Panc1 (cell line): ENCODE data around the gene PACSIN1. TPM values are rescaled to one million over a fixed set of nuclear protein-coding genes. Genes with fewer than 3 reads are reported as not detected.

Experiments
- ATAC-seq: fragments of 200-7000 bp; cut with Tn5 transposase; 2 replicates; pipeline ENCODE4 v1.9.1; 2020; ENCODE audit warnings: mild to moderate bottlenecking, moderate library complexity
- BruUV-seq: library from RNA; stranded (reverse); fragments of 400-500 nt; replicated peaks from 2 replicates; lab custom pipeline; 2021; lab: Mats Ljungman, UMichigan
- CTCF ChIA-PET: fragments of 300-600 bp; sonication (Branson Sonifier 250); formaldehyde crosslinking; loops from one replicate; lab custom pipeline; 2022; ENCODE audit warnings: antibody characterized with exemption; lab: Charles Lee
- POLR2A ChIA-PET: fragments of 300-600 bp; sonication (Branson Sonifier 250); formaldehyde crosslinking; loops from one replicate; lab custom pipeline; 2022; ENCODE audit warnings: antibody characterized with exemption; lab: Charles Lee
- DNase-seq: peaks from one replicate; pipeline ENCODE4 v3.0.0-alpha.2; 2010; ENCODE audit warnings: low read depth, low spot score
- H3K27ac ChIP-seq: 2 replicates; pipeline ENCODE4 v1.5.1; 2011; ENCODE audit warnings: mild to moderate bottlenecking, low read length, inconsistent platforms
- H3K27me3 ChIP-seq: fragments of 200-500 bp; sonication (Bioruptor generic); 2 replicates; pipeline ENCODE4 v1.6.0; 2014; ENCODE audit warnings: low read length, inconsistent platforms; ENCODE audit not compliant: control insufficient read depth, insufficient read depth
- H3K36me3 ChIP-seq: fragments of 200-500 bp; sonication (Bioruptor generic); 2 replicates; pipeline ENCODE4 v1.5.1; 2014; ENCODE audit warnings: inconsistent platforms, mild to moderate bottlenecking, low read length, moderate library complexity; ENCODE audit not compliant: control insufficient read depth, insufficient read depth
- H3K4me1 ChIP-seq: 2 replicates; pipeline ENCODE4 v1.5.1; 2011; ENCODE audit warnings: inconsistent platforms, mild to moderate bottlenecking, low read length, moderate library complexity; ENCODE audit not compliant: control insufficient read depth, insufficient read depth
- H3K4me3 ChIP-seq, 2 experiments: 2 replicates each; pipeline ENCODE4 v1.5.1; 2011 to 2012; ENCODE audit warnings: low read depth in 2 of 2, low read length in 2 of 2, mild to moderate bottlenecking in 2 of 2, inconsistent platforms in 1 of 2, moderate library complexity in 1 of 2
- H3K9me3 ChIP-seq: fragments of 200-500 bp; sonication (Bioruptor generic); 2 replicates; pipeline ENCODE4 v1.5.1; 2014; ENCODE audit warnings: low read depth, mild to moderate bottlenecking, inconsistent platforms, low read length, moderate library complexity; ENCODE audit not compliant: control insufficient read depth, insufficient read depth
- CTCF ChIP-seq: fragments of 450-650 bp; IDR thresholded peaks from 2 replicates; pipeline ENCODE4 v1.5.1; 2017; ENCODE audit warnings: mild to moderate bottlenecking
- POLR2AphosphoS5 ChIP-seq: IDR thresholded peaks from 2 replicates; pipeline ENCODE4 v1.6.1; 2012; ENCODE audit warnings: mild to moderate bottlenecking, low read depth, low read length, moderate library complexity
- SIN3A ChIP-seq: IDR thresholded peaks from 2 replicates; pipeline ENCODE4 v1.6.1; 2012; ENCODE audit warnings: low read depth, mild to moderate bottlenecking, low read length, moderate library complexity, borderline replicate concordance; ENCODE audit not compliant: insufficient read depth
- TCF7L2 ChIP-seq: IDR thresholded peaks from 2 replicates; pipeline ENCODE4 v1.6.1; 2011; ENCODE audit warnings: mild to moderate bottlenecking, low read depth, low read length, inconsistent platforms
- in situ Hi-C: cut with HindIII; loops from 2 replicates; pipeline ENCODE4 v1.10.0; 2016; ENCODE audit warnings: low sequenced_read_pairs, low pct_unique_long_range_greater_than_20kb
- intact Hi-C: fragments of 100-400 bp; cut with micrococcal nuclease; formaldehyde crosslinking; loops from one replicate; pipeline ENCODE4 v1.10.0; 2022; ENCODE audit not compliant: unreplicated experiment
- total RNA-seq: library from RNA; stranded (reverse); gene quantifications from one replicate; pipeline ENCODE4 v1.2.1, GENCODE V29; 2021; ENCODE audit not compliant: unreplicated experiment
- TF ChIP-seq, protein P1 (sequence below), 2 experiments: IDR thresholded peaks; 2 replicates each; pipeline ENCODE4 v1.6.1; 2011 to 2012; ENCODE audit warnings: low read depth in 2 of 2, control low read depth in 1 of 2, low read length in 1 of 2, mild to moderate bottlenecking in 1 of 2, moderate library complexity in 1 of 2; ENCODE audit not compliant: insufficient read depth in 1 of 2

The PACSIN1 gene
- total RNA-seq, 1 experiment from 2014 or later: 0.18 TPM

DNA sequence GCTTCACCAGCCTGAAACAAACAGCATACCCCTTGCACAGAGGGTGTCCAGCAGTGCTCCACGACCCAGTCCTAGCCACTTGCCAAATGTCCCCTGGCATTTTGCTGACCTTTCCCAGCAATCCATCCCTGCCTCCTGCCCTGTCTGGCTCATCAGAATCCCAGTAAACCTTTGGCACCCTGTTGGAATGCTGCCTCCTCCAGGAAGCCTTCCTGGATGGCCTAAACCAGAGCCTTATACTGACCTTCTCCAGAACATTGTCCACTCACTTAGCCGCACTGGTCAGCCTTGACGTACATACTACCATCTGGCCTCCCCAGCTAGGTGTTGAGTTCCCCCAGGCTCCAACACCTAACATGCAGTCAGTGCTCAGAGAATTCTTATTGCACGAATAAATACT is 2.0 kb upstream of the PACSIN1 start:
- H3K9me3 ChIP-seq: no peaks in the 10 kb centered on the region
- H3K4me3 ChIP-seq: no peak overlapping the region
- in situ Hi-C loops (no loop called here), intact Hi-C loops (loop anchor here (5.0 kb wide), 1 partner anchor 143 kb away; no protein-coding TSS in a partner anchor)
- H3K27ac ChIP-seq: no peak overlapping the region
- TF ChIP-seq CTCF: no peak
- TF ChIP-seq, protein P1, sequence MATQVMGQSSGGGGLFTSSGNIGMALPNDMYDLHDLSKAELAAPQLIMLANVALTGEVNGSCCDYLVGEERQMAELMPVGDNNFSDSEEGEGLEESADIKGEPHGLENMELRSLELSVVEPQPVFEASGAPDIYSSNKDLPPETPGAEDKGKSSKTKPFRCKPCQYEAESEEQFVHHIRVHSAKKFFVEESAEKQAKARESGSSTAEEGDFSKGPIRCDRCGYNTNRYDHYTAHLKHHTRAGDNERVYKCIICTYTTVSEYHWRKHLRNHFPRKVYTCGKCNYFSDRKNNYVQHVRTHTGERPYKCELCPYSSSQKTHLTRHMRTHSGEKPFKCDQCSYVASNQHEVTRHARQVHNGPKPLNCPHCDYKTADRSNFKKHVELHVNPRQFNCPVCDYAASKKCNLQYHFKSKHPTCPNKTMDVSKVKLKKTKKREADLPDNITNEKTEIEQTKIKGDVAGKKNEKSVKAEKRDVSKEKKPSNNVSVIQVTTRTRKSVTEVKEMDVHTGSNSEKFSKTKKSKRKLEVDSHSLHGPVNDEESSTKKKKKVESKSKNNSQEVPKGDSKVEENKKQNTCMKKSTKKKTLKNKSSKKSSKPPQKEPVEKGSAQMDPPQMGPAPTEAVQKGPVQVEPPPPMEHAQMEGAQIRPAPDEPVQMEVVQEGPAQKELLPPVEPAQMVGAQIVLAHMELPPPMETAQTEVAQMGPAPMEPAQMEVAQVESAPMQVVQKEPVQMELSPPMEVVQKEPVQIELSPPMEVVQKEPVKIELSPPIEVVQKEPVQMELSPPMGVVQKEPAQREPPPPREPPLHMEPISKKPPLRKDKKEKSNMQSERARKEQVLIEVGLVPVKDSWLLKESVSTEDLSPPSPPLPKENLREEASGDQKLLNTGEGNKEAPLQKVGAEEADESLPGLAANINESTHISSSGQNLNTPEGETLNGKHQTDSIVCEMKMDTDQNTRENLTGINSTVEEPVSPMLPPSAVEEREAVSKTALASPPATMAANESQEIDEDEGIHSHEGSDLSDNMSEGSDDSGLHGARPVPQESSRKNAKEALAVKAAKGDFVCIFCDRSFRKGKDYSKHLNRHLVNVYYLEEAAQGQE (IDR thresholded peaks at IDR 0.05; ENCODE audit: insufficient read depth in 1 of 2, low read depth in 2 of 2, low read length in 1 of 2): no peak
- TF ChIP-seq POLR2AphosphoS5: no peak
- no peak for TF ChIP-seq SIN3A
- TF ChIP-seq TCF7L2: no peak
- H3K27me3 ChIP-seq: no peaks in the 10 kb centered on the region
- no TSS peak for BruUV-seq
- POLR2A ChIA-PET: no interaction called here
- H3K4me1 ChIP-seq: no peaks in the 10 kb centered on the region
- no peak for DNase-seq
- CTCF ChIA-PET: interaction anchor here (0.6 kb wide), 1 partner anchor 778 kb away, joined by 7 read pairs; no protein-coding TSS in a partner anchor
- H3K36me3 ChIP-seq: no peaks in the 10 kb centered on the region
- ATAC-seq: no peak

DNA sequence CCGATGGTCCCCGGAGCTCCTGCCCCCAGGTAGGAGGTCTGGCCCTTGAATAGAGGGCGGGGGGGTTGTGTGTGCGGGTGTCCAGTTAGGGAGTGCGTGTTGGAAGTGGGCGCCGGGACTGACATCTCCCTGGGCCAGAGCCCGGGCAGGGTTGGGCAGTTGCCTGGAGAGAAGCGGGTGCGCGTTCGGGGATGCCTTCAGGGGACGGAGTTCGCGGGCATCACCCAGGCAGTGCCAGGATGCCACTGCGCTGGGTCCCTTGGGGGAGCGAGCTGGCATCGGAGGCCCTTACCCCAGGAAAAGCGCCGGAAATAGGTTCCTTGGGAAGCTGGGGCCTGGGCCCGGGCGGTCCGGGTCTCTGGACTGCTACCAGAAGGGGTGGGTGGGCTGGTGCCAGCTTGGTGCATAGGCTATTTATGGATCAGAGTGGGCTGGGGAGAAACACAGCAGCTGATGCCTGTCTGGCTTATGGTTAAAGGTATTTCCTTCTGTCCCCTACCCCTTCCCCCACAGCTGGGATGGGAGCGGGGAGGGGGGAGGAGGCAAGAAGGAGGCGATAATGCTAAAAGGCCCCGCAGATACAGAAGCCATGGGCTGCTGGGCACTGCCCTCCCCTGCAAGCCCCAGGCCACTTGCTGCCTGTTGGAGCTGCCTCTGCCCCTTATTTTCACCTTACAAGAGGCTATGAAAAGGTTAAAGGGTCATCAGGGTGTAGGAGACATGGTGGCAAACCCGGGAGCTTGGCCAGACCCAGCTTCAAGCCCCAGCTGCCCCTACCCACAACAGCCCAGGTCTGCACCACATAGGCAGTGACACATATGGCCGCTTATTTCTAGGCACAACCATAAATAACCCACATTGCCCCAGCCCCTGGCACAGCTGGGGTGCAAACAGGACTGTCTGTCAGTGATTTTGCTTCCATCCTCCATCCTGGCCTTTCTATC is 638 bp downstream of the PACSIN1 start:
- POLR2A ChIA-PET: interaction anchor here (0.6 kb wide), 1 partner anchor 206 kb away, joined by 3 read pairs; no protein-coding TSS in a partner anchor
- TF ChIP-seq TCF7L2 (no peak), SIN3A (no peak), CTCF (no peak), POLR2AphosphoS5 (no peak)
- DNase-seq (no peak), ATAC-seq (no peak)
- CTCF ChIA-PET: no interaction called here
- intact Hi-C loops (no loop called here), in situ Hi-C loops (no loop called here)
- no peaks in the 10 kb centered on the region for H3K27me3 ChIP-seq
- no peaks in the 10 kb centered on the region for H3K36me3 ChIP-seq
- no peaks in the 10 kb centered on the region for H3K4me1 ChIP-seq
- no TSS peak for BruUV-seq
- peak overlapping the region; percentile 27 to 31; a peak in 3 of 4 replicates for H3K4me3 ChIP-seq
- H3K9me3 ChIP-seq: no peaks in the 10 kb centered on the region
- H3K27ac ChIP-seq: no peak overlapping the region
